ENCODE results near the gene CDK13.
"Not testable (repeated sequence)": the region's sequence is repeated elsewhere in the genome, so short reads cannot be mapped to it uniquely, and the experiment has no call there.

CDK13 gene

GRCh38 chr7:39909526-39909925 is 40.5 kb upstream of the CDK13 start:
- H2BK15ac ChIP-seq (ENCODE audit: low read depth, poor library complexity, severe bottlenecking), result no peak overlapping the region
- H3K4me1 ChIP-seq (ENCODE audit: control insufficient read depth, insufficient read depth, low read depth, low read length), result peaks cover 2% of the 10 kb centered on the region
- H3K18ac ChIP-seq (ENCODE audit: low read depth in 1 of 2, low read length in 2 of 2), result no peak overlapping the region
- no peak overlapping the region for H2AFZ ChIP-seq (ENCODE audit: low read depth, low read length)
- H3K27ac ChIP-seq (ENCODE audit: low read length, poor library complexity, severe bottlenecking), result no peak overlapping the region
- H3K9ac ChIP-seq (ENCODE audit: low read length), result no peak overlapping the region
- no peak overlapping the region for H2AK5ac ChIP-seq (ENCODE audit: low read length, severe bottlenecking)
- H3K79me1 ChIP-seq (replicated peaks; ENCODE audit: low read length, poor library complexity, severe bottlenecking), result no peaks in the 10 kb centered on the region
- H3K36me3 ChIP-seq (ENCODE audit: control insufficient read depth in 1 of 2, insufficient read depth in 2 of 2, low read depth in 1 of 2, low read length in 2 of 2), result no peaks in the 10 kb centered on the region
- no peak overlapping the region for H2BK5ac ChIP-seq (ENCODE audit: low read depth, low read length, poor library complexity, severe bottlenecking)
- H3K4me2 ChIP-seq (ENCODE audit: low read length, poor library complexity, severe bottlenecking), result no peak overlapping the region
- 91% methylated on average over 1 of the region's 1 CpG for WGBS
- H3K4me3 ChIP-seq (ENCODE audit: insufficient read depth in 1 of 2, low read depth in 1 of 2, low read length in 2 of 2), result no peak overlapping the region
- no peak overlapping the region for H2BK120ac ChIP-seq (ENCODE audit: low read depth, low read length)
- H3K4ac ChIP-seq (ENCODE audit: low read depth in 1 of 2, low read length in 2 of 2), result no peak overlapping the region
- H3K27me3 ChIP-seq (ENCODE audit: control insufficient read depth in 1 of 2, insufficient read depth in 1 of 2, low read length in 2 of 2), result no peaks in the 10 kb centered on the region
- peaks cover 6% of the 10 kb centered on the region for H3K9me3 ChIP-seq (ENCODE audit: control insufficient read depth, low read length)
- no peak overlapping the region for H4K91ac ChIP-seq (ENCODE audit: low read length)
- no peak overlapping the region for H3K14ac ChIP-seq (ENCODE audit: low read length in 2 of 2)
- DNase-seq, result no peak
- no peak overlapping the region for H2BK12ac ChIP-seq (ENCODE audit: low read length in 2 of 2)
- H4K8ac ChIP-seq (ENCODE audit: low read length), result no peak overlapping the region
- peak overlapping the region in 1 of 2 experiments; percentile 27 for H3K23ac ChIP-seq (ENCODE audit: low read length in 2 of 2)

GRCh38 chr7:39910108-39910869 is 39.8 kb upstream of the CDK13 start:
- Histone ChIP-seq H3K4me2 (ENCODE audit: low read length, poor library complexity, severe bottlenecking) (no peak overlapping the region), H2BK120ac (ENCODE audit: low read depth, low read length) (no peak overlapping the region), H4K91ac (ENCODE audit: low read length) (no peak overlapping the region), H3K4ac (ENCODE audit: low read depth in 1 of 2, low read length in 2 of 2) (no peak overlapping the region), H2BK12ac (ENCODE audit: low read length in 2 of 2) (no peak overlapping the region), H3K14ac (ENCODE audit: low read length in 2 of 2) (peak overlapping the region in 1 of 2 experiments; percentile 12), H3K79me1 (replicated peaks; ENCODE audit: low read length, poor library complexity, severe bottlenecking) (no peaks in the 10 kb centered on the region), H4K8ac (ENCODE audit: low read length) (no peak overlapping the region), H2BK15ac (ENCODE audit: low read depth, poor library complexity, severe bottlenecking) (no peak overlapping the region), H2AFZ (ENCODE audit: low read depth, low read length) (no peak overlapping the region), H3K36me3 (ENCODE audit: control insufficient read depth in 1 of 2, insufficient read depth in 2 of 2, low read depth in 1 of 2, low read length in 2 of 2) (no peaks in the 10 kb centered on the region), H3K18ac (ENCODE audit: low read depth in 1 of 2, low read length in 2 of 2) (no peak overlapping the region), H3K27me3 (ENCODE audit: control insufficient read depth in 1 of 2, insufficient read depth in 1 of 2, low read length in 2 of 2) (no peaks in the 10 kb centered on the region), H3K27ac (ENCODE audit: low read length, poor library complexity, severe bottlenecking) (no peak overlapping the region), H3K23ac (ENCODE audit: low read length in 2 of 2) (no peak overlapping the region), H2BK5ac (ENCODE audit: low read depth, low read length, poor library complexity, severe bottlenecking) (no peak overlapping the region), H3K4me1 (ENCODE audit: control insufficient read depth, insufficient read depth, low read depth, low read length) (peaks cover 2% of the 10 kb centered on the region), H2AK5ac (ENCODE audit: low read length, severe bottlenecking) (no peak overlapping the region), H3K9ac (ENCODE audit: low read length) (no peak overlapping the region), H3K9me3 (ENCODE audit: control insufficient read depth, low read length) (peaks cover 6% of the 10 kb centered on the region), H3K4me3 (ENCODE audit: insufficient read depth in 1 of 2, low read depth in 1 of 2, low read length in 2 of 2) (no peak overlapping the region)
- peak; percentile 20 for DNase-seq
- 90% methylated on average over 7 of the region's 7 CpGs for WGBS

- Histone ChIP-seq H2BK5ac (ENCODE audit: low read depth, low read length, poor library complexity, severe bottlenecking) (no peak overlapping the region), H3K18ac (ENCODE audit: low read depth in 1 of 2, low read length in 2 of 2) (no peak overlapping the region), H2BK15ac (ENCODE audit: low read depth, poor library complexity, severe bottlenecking) (no peak overlapping the region), H2AK5ac (ENCODE audit: low read length, severe bottlenecking) (no peak overlapping the region), H3K9me3 (ENCODE audit: control insufficient read depth, low read length) (peaks cover 6% of the 10 kb centered on the region), H3K4me2 (ENCODE audit: low read length, poor library complexity, severe bottlenecking) (no peak overlapping the region), H4K8ac (ENCODE audit: low read length) (no peak overlapping the region), H2AFZ (ENCODE audit: low read depth, low read length) (no peak overlapping the region), H3K27ac (ENCODE audit: low read length, poor library complexity, severe bottlenecking) (no peak overlapping the region), H2BK120ac (ENCODE audit: low read depth, low read length) (no peak overlapping the region), H2BK12ac (ENCODE audit: low read length in 2 of 2) (no peak overlapping the region), H3K4ac (ENCODE audit: low read depth in 1 of 2, low read length in 2 of 2) (no peak overlapping the region), H3K36me3 (ENCODE audit: control insufficient read depth in 1 of 2, insufficient read depth in 2 of 2, low read depth in 1 of 2, low read length in 2 of 2) (no peaks in the 10 kb centered on the region), H3K4me3 (ENCODE audit: insufficient read depth in 1 of 2, low read depth in 1 of 2, low read length in 2 of 2) (no peak overlapping the region), H3K9ac (ENCODE audit: low read length) (no peak overlapping the region), H3K79me1 (replicated peaks; ENCODE audit: low read length, poor library complexity, severe bottlenecking) (no peaks in the 10 kb centered on the region), H3K14ac (ENCODE audit: low read length in 2 of 2) (no peak overlapping the region), H3K23ac (ENCODE audit: low read length in 2 of 2) (no peak overlapping the region), H3K4me1 (ENCODE audit: control insufficient read depth, insufficient read depth, low read depth, low read length) (peaks cover 2% of the 10 kb centered on the region), H3K27me3 (ENCODE audit: control insufficient read depth in 1 of 2, insufficient read depth in 1 of 2, low read length in 2 of 2) (no peaks in the 10 kb centered on the region), H4K91ac (ENCODE audit: low read length) (no peak overlapping the region)
- 78% methylated on average over 2 of the region's 2 CpGs for WGBS
- DNase-seq, result no peak
Measured at GRCh38 chr7:39911167-39911566, 38.9 kb upstream of the CDK13 start.

- H3K4ac ChIP-seq (ENCODE audit: low read depth in 1 of 2, low read length in 2 of 2); H2BK5ac ChIP-seq (ENCODE audit: low read depth, low read length, poor library complexity, severe bottlenecking); H2AFZ ChIP-seq (ENCODE audit: low read depth, low read length); H3K4me3 ChIP-seq (ENCODE audit: insufficient read depth in 1 of 2, low read depth in 1 of 2, low read length in 2 of 2); H3K14ac ChIP-seq (ENCODE audit: low read length in 2 of 2); H3K27ac ChIP-seq (ENCODE audit: low read length, poor library complexity, severe bottlenecking); H3K79me1 ChIP-seq (replicated peaks; ENCODE audit: low read length, poor library complexity, severe bottlenecking); H4K91ac ChIP-seq (ENCODE audit: low read length); H2BK120ac ChIP-seq (ENCODE audit: low read depth, low read length); H3K4me1 ChIP-seq (ENCODE audit: control insufficient read depth, insufficient read depth, low read depth, low read length); H2BK12ac ChIP-seq (ENCODE audit: low read length in 2 of 2); H3K4me2 ChIP-seq (ENCODE audit: low read length, poor library complexity, severe bottlenecking); DNase-seq; H3K9ac ChIP-seq (ENCODE audit: low read length); H3K36me3 ChIP-seq (ENCODE audit: control insufficient read depth in 1 of 2, insufficient read depth in 2 of 2, low read depth in 1 of 2, low read length in 2 of 2); H3K18ac ChIP-seq (ENCODE audit: low read depth in 1 of 2, low read length in 2 of 2); H2BK15ac ChIP-seq (ENCODE audit: low read depth, poor library complexity, severe bottlenecking); H3K9me3 ChIP-seq (ENCODE audit: control insufficient read depth, low read length); H2AK5ac ChIP-seq (ENCODE audit: low read length, severe bottlenecking); H4K8ac ChIP-seq (ENCODE audit: low read length); H3K23ac ChIP-seq (ENCODE audit: low read length in 2 of 2): not testable (repeated sequence)
- H3K27me3 ChIP-seq (ENCODE audit: control insufficient read depth in 1 of 2, insufficient read depth in 1 of 2, low read length in 2 of 2), result peaks cover 0 to 11% of the 10 kb centered on the region in 2 experiments
- 96% methylated on average over 6 of the region's 8 CpGs for WGBS
Measured at GRCh38 chr7:39915847-39916246, 34.2 kb upstream of the CDK13 start.

All from mesenchymal stem cell (in vitro differentiated cells and primary cell).